Measurements from ENCODE around the gene TGFBR3.

DNA sequence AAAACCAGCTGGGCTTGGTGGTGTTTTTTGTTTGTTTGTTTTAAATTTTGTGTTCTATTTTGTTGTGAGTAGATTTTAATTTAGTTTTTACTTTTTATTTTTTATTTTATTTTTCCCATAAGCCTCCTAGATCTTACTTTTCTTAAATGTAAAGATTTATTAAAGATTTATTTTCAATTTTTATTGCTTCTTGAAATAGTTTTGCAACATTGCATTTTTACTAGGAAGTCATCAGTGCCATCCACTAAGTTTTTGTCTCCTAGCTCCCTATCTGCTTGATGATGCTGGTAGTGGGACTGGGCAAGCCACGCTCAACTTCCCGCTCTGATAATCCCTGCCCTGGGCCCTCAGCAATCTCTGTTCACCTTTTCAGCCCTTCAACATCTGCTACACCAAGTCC is 209.9 kb downstream of the TGFBR3 start:
- TF ChIP-seq POLR2A (IDR thresholded peaks at IDR 0.05): no peak
- TF ChIP-seq, protein P1, sequence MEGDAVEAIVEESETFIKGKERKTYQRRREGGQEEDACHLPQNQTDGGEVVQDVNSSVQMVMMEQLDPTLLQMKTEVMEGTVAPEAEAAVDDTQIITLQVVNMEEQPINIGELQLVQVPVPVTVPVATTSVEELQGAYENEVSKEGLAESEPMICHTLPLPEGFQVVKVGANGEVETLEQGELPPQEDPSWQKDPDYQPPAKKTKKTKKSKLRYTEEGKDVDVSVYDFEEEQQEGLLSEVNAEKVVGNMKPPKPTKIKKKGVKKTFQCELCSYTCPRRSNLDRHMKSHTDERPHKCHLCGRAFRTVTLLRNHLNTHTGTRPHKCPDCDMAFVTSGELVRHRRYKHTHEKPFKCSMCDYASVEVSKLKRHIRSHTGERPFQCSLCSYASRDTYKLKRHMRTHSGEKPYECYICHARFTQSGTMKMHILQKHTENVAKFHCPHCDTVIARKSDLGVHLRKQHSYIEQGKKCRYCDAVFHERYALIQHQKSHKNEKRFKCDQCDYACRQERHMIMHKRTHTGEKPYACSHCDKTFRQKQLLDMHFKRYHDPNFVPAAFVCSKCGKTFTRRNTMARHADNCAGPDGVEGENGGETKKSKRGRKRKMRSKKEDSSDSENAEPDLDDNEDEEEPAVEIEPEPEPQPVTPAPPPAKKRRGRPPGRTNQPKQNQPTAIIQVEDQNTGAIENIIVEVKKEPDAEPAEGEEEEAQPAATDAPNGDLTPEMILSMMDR (IDR thresholded peaks at IDR 0.05 in 4 of 5, conservative IDR thresholded peaks at IDR 0.05 in 1 of 5): no peak

Data from gastrocnemius medialis (tissue), 4 donors.